HG03460 (cell line): Measurements from ENCODE around the gene KCNG4.

Source experiments
- ATAC-seq: cut with Tn5 transposase; IDR thresholded peaks from one replicate; pipeline ENCODE4 v1.9.1; 2021; ENCODE audit not compliant: unreplicated experiment

The KCNG4 gene

DNA sequence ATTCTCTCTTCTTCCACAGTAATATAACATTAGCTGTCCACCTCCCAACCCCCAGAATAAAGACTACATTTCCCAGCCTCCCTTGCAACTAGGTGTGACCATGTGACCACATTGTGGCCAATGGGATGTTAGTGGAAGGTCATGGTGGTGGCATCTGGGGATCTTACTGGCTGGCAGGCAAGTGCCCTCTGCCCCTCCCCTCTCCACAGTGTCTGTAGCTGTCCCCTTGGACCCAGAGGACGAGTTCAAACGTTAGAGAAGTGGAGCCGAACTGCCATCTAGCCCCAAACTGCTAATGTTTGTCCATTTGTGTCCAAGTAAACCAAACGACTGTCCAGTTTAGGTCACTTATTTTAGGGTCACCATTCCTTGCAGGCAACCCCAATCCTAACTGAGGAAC, 26.6 kb upstream of the KCNG4 start:
- ATAC-seq: no peak

DNA sequence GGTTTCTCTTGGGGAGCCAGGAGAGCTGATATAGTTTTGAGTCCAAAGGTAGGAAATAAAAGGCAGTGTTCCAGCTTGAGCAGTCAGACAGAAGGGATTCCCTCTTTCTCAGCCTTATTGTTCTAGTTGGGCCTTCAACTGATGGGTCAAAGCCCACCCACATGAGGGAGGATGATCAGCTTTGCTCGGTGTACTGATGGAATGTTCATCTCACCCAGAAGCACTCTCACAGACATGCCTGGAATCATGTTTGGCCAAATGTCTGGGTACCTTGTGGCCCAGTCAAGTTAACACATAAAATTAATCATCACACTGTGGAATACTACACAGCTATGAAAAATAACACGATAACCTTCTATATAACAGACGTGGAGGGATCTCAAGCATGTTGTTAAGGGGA, 23.1 kb upstream of the KCNG4 start:
- no peak for ATAC-seq

DNA sequence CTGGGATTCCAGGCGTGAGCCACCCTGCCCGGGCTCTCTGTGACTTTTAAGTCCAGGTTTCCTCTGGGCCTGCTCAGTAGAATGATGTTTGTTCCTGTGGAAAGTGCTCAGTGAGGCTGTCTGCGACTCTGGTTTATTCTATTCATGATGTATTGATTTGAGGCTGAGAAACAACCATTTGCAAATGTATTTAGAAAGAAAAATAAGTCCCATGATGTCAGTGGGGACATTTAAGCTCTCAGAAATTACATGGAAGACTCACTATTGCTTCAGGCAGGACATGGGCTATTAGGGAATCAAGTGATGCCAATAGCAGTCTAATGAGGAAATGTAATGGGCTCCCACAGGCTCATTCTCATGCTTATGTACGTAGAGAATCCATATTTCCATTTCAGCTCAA, 22.2 kb upstream of the KCNG4 start:
- no peak for ATAC-seq

DNA sequence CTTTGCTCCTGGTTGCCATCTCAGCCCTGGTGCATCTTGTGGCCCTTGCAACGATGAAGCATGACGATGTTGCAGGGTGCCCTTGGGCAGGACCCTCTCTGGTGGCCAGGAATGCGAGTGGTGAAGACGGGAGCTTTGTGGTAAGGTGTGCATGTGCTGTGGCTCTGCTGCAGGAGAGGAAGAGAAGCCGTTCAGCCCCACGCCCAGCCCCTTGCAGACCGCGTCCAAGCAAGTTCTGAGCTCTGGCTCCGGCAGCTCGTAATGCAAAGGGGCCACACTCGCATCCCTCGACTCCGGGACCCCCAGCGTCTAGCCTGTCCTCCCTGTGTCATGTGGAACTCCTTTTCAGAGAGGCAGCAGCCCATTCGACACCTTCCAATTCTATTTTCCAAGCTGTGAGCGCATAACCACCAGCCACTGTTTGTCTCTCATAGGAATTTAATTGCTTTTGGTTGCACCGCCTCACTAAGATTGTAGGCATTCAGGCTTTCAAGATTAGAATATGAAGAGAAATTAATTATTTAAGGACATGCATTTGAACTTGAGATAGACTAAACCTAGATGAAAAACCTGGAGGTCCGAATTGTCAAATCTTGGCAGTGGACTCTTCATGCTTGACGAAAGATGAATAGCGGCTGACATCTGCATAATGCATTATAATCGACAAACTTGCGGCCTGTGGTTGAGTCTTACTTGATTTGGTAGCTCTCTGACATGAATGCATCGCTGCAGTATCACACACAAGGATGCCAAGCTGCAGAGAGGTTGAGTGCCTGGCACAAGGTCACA, 21.1 kb upstream of the KCNG4 start:
- ATAC-seq: no peak

DNA sequence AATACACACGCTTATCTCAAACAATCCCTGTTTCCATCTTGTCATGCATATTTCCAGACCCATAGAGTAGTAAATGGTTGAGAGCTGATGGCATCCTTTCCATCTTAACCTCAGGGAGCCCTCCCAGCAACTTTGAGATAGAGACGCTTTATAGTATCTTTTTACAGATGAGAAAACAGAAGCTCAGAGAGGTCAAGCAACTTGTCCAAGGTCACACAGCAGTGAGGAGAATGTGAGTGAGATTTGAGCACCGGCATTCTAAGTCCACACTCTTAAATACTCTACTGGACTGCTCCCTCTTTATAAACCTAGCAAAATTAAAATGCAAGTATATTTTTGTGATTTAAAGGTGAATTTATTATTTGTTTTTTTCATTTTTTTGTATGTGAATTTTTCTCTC, 19.9 kb upstream of the KCNG4 start:
- ATAC-seq: no peak

DNA sequence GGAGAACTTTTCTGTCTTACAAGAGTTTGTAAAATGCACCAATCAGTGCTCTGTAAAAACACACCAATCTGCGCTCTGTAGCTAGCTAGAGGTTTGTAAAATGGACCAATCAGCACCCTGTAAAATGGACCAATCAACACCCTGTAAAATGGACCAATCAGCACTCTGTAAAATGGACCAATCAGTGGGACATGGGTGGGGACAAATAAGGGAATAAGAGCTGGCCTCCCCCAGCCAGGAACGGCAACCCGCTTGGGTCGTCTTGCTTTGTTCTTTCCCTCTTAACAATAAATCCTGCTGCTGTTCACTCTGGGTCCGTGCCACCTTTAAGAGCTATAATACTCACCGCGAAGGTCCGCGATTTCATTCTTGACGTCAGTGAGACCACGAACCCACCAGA, 18.5 kb upstream of the KCNG4 start:
- no peak for ATAC-seq

DNA sequence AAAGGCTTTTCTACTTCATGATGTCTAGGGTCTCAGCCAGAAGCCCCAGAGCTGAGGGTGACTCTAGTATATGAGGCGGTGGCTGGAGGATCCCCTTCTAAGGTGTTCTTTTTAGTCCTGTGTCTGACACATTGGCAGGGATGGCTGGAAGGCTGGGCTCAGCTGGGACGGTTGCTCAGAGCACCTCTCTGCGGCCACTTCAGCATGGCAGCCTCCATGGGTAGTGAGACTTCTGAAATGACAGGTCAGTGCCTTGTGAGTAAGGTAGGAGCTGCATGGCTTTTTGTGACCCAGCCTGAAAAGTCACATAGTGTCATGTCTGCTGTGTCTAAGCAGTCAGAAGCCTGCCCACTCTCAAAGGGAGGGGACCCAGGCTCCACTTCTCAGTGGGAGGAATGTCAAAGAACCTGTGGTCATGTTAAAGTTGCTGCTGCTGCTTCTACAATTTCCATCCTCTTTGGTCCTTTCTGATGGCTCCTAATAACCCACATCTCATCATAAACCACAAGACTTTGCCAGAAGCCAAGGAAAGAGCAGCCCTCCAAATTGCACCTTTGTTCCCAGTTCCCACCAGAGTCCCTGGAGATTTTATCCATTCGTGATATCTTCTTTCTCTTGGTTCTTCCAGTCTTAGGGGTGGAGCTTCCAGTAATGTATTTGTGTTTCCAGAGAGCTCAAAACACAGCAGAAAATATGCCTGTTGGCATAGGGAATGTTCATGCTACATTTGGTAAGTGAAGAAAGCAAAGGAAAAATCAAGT, 15.4 kb upstream of the KCNG4 start:
- ATAC-seq: no peak

DNA sequence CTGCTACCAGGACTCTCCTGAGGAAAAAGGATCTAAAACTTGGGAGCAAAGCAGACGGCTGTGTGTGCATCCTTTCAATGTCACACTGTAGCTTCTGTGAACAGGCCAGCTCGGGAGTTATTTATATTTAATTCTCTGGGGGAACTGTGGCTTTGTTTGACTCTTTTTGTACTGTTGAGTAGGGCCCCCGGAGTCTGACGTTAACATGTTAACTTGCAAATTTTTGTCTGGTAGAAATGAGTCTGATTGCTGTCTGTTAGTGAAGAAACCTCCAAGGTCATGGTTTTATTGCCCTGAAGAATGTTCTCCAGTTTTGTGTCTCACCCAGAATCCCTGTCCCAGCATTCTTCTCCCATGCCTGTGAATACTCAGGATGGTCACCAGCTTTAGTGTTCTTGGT, 14.2 kb upstream of the KCNG4 start:
- no peak for ATAC-seq

DNA sequence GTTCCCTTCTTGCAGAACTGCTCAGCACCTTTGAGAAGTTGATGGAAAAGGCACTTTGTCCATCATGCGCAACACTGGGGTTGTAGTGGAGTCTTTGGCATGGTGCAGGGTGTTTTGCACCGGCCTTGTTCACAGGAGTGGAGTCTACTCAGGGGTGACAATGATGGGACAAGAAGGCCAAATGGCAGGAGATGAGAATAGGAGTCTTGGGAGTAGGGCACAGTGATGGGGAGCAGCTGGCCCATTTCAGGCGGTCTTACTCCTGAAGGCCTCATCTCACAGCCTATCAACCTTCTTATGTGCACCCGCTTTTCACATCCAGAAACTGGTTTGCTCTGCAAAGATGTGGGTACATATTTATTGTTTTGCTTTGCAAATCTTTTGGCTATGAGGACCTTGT, 13.4 kb upstream of the KCNG4 start:
- ATAC-seq: no peak

DNA sequence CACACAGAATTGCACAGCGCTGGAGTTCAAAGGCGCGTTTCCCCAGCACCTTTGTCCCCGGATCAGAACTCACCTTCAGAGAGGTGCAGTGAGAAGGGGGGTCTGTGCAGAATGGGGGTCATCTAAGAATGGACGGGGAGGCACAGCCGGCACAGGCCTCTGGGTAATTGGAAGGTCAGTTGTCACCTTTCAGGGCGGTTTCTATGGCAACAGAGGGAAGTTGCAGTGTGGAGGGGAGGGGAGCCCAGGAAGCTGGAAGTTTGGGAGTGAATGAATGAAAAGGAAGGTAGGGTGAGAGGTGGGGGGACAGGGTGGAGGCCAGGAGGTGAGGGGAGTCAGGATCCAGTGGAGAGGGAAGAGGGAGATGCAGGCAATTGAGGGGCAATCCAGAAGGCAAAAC, 12.4 kb upstream of the KCNG4 start:
- ATAC-seq: no peak

DNA sequence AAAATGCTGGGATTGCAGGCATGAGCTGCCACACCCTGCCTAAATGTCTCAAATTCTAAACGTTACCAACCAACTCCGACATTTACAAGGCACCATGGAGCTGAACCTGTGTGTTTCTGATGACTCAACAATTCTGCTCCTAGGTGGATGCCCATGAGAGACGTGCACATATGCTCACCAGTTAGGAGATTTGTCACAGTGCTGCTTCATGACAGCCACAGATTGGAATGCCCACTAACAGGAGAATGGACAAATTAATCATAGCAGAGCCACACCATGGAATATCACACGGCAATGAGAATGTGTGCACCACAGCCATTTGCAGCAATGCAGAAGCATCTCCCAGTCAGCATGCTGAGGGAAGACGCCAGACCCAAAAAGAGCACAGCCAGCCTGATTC, 8.0 kb upstream of the KCNG4 start:
- ATAC-seq: no peak

DNA sequence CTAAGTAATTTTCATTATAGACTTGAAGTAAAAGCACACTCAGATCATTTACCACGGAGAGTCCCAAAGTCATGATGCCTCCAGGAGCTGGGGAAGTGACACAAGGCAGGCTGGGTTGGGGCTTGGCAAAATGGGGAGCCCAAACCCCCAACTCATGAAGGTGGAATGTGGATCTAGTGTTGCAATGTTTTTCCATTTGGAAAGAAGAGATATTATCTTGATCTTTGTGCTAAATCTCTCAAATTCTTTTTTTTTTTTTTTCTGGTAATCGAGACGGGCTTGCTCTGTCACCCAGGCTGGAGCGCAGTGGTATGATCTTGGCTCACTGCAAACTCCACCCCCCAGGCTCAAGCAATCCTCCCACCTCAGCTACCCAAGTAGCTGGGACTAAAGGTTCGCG, 7.5 kb upstream of the KCNG4 start:
- no peak for ATAC-seq

DNA sequence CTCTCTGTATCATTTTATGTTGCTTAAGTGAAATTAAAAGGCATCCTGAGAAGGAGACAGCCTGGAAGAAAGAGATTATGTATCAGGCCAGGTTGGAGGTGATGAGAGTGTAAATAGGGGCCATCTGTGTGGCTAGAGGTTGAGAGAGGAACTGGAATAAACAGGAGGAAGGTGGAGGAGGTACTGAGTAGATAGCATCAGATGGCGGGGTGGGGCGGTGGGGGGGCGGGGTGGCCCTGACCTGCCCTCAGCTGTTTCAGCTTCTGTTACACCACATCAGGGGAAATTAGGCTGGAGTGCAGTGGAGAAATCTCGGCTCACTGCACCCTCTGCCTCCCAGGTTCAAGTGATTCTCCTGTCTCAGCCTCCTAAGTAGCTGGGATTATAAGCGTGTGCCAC, 6.9 kb upstream of the KCNG4 start:
- ATAC-seq: no peak

DNA sequence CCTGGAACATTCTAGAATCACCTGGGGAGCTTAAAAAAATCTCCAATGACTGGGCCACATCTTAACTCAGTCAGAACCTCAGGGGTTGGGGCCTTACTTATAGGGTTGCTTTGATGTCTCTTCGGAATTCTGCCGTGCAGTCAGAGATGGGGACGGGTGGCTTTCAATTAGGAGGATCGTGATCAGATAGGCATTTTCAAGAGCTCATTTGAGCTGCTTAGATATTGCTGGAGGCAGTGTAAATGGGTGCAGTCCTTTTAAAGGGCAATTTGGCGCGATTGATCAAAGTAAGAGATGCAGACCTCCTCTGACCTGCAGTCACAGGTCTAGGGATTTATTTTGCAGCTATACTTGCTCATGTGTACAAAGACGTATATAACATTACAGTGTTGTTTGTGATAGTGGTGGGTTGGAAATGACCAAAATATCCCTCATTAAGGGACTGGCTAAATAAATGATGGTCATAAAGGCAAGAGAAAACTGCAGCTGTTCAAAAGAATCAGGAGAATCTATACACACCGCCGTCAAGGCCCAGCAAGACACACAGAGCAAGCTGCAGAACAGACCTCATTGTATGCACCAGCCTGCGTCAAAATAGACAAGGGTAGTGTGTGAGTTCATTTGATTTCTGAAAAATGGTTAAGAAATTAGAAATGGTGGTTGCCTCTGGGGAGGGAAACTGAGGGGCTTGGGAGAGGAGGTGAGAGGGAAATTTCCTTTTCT, 6.3 kb upstream of the KCNG4 start:
- ATAC-seq: no peak

DNA sequence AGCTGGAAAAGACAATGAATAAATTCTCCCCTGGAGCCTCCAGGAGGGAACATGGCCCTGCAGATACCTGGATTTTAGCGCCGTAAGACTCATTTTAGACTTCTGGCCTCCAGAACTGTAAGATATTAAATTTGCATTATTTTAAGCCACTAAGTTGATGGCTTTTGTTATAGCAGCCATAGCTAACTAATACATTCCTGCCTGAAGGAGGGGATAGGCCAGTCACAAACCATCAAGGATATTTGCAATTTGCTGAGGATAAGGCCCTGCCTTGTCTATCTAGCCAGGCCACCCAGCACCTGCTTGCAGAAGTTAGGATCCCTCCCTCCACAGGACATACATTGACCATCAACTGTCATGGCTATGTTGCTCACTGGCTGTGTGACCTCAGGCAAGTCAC, 4.9 kb upstream of the KCNG4 start:
- no peak for ATAC-seq

DNA sequence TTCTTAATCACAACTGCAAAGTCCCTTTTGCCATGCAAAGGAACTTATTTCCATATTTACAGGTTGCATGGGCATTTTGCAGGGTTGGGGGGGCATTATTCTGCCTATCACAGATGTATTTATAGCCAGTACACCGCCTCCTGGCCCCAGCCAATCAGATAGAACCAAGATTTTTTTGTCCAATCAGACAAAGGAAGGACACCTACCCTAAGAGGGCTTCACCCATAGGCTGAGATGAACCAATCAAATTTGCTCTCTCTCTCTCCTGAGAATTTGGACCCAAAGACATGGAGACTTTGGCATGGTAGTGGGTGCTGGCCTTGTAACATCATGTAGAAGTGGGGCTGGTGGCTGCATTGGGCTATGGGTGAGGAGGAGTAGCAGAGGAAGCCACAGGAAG, 3.9 kb upstream of the KCNG4 start:
- ATAC-seq: no peak

DNA sequence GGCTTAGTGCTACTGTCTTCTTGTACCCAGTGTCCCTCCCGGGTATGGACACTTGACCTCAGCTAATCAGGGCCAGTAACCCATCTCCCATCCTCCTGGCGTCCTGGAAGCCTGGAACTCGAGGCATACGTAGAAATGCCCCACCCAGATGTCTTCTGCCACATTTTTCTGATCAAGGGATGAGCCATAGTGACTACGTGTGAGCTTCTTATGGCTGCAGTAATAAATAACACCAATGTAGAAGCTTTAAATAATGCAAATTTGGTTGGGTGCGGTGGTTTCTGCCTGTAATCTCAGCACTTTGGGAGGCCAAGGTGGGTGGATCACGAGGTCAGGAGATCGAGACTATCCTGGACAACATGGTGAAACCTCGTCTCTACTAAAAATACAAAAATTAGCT, 3.0 kb upstream of the KCNG4 start:
- ATAC-seq: no peak

DNA sequence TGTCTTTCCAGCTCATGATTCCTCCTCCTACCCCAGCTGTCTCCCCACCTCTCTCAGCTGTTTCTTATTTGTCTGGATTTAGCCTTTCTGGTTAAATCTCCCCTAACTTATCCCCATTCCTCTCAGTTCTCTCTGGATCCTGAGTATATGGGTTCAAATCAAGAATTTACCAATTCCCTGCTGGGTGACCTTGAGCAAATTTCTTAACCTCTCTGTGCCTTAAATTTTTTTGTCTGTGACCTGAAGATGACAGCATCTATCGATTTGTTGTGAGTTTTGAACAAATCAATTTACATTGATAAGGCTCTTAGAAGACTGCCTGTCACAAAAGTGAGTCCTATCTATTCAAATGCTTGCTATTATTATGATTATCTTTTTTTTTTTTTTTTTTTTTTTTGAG, 2.0 kb upstream of the KCNG4 start:
- no peak for ATAC-seq

DNA sequence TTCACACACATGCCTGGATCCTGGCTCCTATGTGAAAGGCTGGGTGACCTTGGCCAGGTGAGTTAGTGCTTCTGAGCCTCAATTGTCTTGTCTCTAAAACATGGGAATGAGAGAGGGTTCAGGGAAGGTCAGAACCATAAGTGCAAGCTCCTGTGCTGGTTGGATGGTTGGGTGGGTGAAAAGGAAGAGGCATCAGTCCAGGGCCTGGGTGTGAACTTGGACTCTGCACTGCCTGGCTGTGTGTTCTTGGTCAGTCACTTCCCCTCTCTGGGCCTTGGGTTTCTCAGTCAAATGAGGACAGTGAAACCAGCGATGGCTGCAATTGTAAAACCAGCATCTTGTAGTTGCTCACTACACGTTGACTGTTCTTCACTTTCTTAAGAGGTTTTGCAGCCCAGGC, 643 bp upstream of the KCNG4 start:
- no peak for ATAC-seq

DNA sequence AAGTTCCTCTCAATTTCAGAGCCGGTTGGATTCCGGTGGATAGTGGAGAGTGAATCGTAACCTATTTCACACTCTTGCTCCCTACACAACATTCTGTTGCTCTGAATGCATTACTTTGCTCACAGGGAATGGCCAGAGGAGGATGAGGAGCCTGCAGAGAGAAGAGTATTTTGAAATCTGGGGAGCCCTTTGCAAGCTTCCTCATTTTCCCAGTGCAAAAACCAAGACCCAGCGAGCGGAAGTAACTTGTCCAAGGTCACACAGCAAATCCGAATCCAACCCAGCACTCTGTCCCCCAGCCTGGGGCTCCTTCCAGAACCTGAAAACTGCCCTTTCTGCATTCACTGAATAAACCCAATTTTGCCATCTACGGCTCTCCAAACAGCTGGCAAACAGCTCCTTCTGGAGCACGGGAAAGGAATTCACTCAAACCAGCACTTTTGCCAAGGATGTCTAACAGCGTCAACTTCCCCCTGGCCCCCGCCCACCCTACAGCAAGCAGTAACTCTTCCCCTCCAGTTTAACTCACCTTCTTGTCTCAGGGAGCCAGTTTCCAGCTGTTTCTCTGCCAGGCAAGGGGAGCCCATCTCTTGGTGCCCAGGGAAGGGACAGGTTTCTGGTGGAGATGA, 557 bp downstream of the KCNG4 start:
- ATAC-seq: no peak

DNA sequence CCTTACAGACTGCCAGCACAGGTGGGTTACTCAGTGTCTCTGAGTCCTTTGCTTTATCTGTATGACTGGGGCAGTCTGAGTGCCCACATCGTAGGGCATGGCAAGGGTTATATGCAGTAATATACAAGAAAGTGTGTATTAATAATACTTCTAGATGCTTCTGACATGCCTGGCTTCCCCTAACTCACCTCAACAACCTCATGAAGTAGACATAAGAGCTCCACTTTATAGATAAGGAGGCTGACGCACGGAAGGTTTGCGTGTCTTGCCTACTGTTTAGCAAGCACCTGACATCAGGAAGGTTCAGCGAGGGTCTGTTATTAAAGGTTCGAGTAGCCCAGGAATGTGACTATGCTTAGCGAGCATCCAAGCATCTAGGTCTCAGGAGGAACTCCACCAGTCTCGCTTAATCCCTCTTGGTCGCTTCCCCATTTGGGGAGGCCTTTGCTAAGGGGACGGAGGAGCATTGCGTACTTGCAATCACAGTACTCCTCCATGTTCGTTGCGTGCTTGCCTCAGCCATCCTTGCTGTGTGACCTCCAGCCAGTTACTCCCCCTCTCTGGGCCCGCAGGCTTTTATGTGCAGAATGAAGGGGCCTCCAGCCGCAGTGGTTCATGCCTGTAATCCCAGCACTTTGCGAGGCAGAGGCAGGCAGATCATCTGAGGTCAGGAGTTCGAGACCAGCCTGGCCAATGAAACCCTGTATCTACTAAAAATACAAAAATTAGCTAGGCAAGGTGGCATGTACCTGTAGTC, 1.6 kb downstream of the KCNG4 start:
- no peak for ATAC-seq
